ENCODE data around the gene SCEL.

The SCEL gene

DNA sequence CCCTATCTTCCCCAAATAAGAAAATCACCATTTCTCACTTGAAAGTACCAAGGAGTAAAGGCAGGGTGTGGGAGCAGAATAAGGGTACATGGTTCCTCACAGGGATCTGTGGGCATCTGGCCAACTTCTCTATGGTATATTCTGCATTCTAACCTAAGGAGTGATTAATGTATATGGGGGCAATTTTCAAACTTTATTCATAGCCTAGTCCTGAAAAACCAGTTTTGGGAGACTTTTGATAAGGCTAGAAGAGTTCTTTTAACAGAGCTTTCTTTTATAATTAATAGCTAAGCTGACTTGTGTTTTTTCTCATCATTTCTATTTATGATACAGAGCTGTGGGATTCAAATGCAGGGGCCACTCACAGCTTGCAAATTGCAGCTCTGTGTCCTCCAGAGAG, 852 bp downstream of the SCEL start:
- H3K4me3 ChIP-seq (ENCODE audit: control insufficient read depth, low read depth, low read length), result no peak overlapping the region
- TF ChIP-seq, protein P1, sequence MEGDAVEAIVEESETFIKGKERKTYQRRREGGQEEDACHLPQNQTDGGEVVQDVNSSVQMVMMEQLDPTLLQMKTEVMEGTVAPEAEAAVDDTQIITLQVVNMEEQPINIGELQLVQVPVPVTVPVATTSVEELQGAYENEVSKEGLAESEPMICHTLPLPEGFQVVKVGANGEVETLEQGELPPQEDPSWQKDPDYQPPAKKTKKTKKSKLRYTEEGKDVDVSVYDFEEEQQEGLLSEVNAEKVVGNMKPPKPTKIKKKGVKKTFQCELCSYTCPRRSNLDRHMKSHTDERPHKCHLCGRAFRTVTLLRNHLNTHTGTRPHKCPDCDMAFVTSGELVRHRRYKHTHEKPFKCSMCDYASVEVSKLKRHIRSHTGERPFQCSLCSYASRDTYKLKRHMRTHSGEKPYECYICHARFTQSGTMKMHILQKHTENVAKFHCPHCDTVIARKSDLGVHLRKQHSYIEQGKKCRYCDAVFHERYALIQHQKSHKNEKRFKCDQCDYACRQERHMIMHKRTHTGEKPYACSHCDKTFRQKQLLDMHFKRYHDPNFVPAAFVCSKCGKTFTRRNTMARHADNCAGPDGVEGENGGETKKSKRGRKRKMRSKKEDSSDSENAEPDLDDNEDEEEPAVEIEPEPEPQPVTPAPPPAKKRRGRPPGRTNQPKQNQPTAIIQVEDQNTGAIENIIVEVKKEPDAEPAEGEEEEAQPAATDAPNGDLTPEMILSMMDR (IDR thresholded peaks at IDR 0.05; ENCODE audit: control insufficient read depth, insufficient read depth, low read depth, low read length, missing control alignments), result no peak
- no peak for DNase-seq (ENCODE audit: low read depth)

DNA sequence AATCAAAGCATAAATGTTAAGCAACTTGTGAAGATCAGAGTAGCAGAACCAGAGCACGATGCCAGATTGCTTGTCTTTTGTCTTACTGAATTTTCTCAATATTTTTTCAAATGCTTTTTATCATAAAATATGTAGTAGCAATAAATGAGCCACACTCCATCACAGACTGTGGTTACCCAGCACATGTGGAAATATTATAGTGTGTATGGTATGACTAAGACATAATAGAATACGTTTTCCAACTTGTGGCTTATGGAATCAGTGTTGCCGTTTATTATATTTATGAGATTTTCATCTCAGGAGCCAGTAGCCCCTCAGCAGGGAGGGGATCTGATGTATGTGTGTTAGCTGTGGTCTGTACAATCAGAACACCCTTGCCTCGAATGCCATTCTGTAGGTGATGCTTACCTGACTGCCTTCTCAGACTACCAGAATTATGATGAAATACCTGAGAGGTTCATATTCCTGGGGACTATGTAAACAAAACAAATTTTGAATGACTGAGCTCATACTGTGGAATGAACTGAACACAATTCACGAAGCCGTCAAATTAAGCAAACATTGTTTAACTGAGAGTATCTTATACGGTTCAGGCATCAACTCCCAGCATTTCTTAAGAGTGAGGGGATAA, 1.9 kb downstream of the SCEL start:
- TF ChIP-seq, protein P1 (IDR thresholded peaks at IDR 0.05; ENCODE audit: control insufficient read depth, insufficient read depth, low read depth, low read length, missing control alignments), result no peak
- H3K4me3 ChIP-seq (ENCODE audit: control insufficient read depth, low read depth, low read length), result no peak overlapping the region
- no peak for DNase-seq (ENCODE audit: low read depth)

- no peak for DNase-seq (ENCODE audit: low read depth)
- H3K4me3 ChIP-seq (ENCODE audit: control insufficient read depth, low read depth, low read length), result no peak overlapping the region
- TF ChIP-seq, protein P1 (IDR thresholded peaks at IDR 0.05; ENCODE audit: control insufficient read depth, insufficient read depth, low read depth, low read length, missing control alignments), result no peak
These were observed 8.2 kb downstream of the SCEL start for GRCh38 chr13:77543711-77544110.

- TF ChIP-seq, protein P1 (IDR thresholded peaks at IDR 0.05; ENCODE audit: control insufficient read depth, insufficient read depth, low read depth, low read length, missing control alignments), result no peak
- no peak overlapping the region for H3K4me3 ChIP-seq (ENCODE audit: control insufficient read depth, low read depth, low read length)
- no peak for DNase-seq (ENCODE audit: low read depth)
These were observed 8.8 kb downstream of the SCEL start for GRCh38 chr13:77544355-77544754.

DNA sequence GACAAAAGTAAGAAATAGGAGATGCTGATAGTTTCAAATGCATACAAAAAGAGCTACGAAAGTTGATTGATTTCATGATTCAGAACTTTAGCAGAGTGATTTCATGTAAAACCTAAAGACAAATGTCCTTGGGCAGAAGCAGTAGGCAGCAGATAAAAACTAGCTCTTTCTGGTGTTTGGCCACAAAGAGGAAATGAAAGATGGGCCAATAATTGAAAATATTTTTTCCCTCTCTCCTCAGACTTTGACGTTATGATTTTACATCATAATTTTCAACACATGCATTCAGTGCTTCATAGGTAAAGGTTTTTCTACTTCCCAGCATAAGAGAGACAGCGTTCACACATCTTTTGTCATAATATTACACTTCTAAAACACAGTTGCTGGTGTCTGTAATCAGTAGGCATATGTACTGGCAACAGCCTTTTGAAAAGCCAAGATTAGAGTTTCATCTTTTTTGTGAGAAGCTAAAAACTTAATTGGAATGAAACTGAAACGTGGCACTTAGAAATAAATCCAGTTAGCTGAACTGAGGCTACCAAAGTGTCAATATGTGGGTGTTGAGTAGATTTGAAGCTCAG, 9.3 kb downstream of the SCEL start:
- TF ChIP-seq, protein P1 (IDR thresholded peaks at IDR 0.05; ENCODE audit: control insufficient read depth, insufficient read depth, low read depth, low read length, missing control alignments), result no peak
- DNase-seq (ENCODE audit: low read depth), result no peak

DNA sequence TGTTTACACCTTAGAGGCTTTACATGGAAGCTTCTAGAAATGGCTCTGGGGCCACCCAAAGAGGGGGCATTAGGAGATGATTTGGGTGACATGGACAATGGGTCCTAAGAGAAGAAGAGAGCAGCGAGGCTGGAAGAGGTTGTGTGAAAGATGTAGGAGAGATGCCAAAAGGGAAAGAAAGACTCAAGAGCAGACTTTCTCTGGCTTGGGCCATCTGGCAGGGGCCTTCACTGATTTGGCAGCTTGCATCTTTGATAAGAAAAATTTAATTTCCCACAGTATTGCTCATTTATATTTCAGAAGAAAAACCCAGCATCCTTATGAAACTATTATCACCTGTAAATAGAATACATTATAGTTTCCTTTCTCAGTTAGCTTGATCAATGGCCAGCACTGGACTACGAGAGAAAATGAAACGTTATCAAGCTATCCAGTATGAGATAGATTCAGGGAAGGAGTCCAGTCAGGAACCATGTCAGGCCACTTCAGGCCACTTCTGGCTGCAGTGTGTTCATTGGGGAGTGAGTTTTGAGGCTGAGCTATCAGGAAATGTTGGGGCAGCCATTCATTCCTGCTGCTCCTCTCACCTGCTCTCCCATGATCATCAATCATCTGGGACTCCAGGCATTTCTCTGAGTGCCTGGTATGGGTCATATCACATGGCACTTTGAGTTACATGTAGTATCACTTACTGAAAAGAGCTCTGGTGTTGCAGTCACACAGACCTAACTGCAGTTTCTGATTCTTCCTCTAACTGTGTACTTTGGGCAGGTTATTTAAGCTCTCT, 10.3 kb downstream of the SCEL start:
- TF ChIP-seq, protein P1 (IDR thresholded peaks at IDR 0.05; ENCODE audit: control insufficient read depth, insufficient read depth, low read depth, low read length, missing control alignments), result no peak
- no peak for DNase-seq (ENCODE audit: low read depth)
- no peak overlapping the region for H3K4me3 ChIP-seq (ENCODE audit: control insufficient read depth, low read depth, low read length)

More for the DNA sequence above, 9.3 kb downstream of the SCEL start:
- H3K4me3 ChIP-seq (ENCODE audit: control insufficient read depth, low read depth, low read length), result no peak overlapping the region

All from AG09309 (cell line).